ENCODE results near the gene TFPI. TPM values are rescaled to one million over a fixed set of nuclear protein-coding genes. Genes with fewer than 3 reads are reported as not detected.

TFPI gene
- total RNA-seq, 1 experiment from 2014 or later: 125 TPM

- Mint-ChIP-seq H3K9me3 (ENCODE audit: low read depth, unreplicated experiment) (peaks cover 2% of the 10 kb centered on the region), H3K27ac (ENCODE audit: unreplicated experiment) (no peak overlapping the region), H3K27me3 (ENCODE audit: unreplicated experiment) (no peaks in the 10 kb centered on the region), H3K4me1 (ENCODE audit: low read depth, unreplicated experiment) (peaks cover 29% of the 10 kb centered on the region), H3K36me3 (ENCODE audit: insufficient read depth, unreplicated experiment) (no peaks in the 10 kb centered on the region), H3K4me3 (ENCODE audit: low read depth, unreplicated experiment) (no peak overlapping the region)
- intact Hi-C loops (cut with micrococcal nuclease; ENCODE audit: unreplicated experiment): loop anchor here (5.0 kb wide), 1 partner anchor 35 kb away; no protein-coding TSS in a partner anchor
- no TSS peak for BruUV-seq (replicated peaks)
- DNase-seq: peak; percentile 22
- CTCF ChIA-PET: interaction anchor here (1.0 to 6.1 kb wide), 2 partner anchors 27 to 76 kb away, joined by 4 to 85 read pairs; no protein-coding TSS in a partner anchor
- TF ChIP-seq, protein P1, sequence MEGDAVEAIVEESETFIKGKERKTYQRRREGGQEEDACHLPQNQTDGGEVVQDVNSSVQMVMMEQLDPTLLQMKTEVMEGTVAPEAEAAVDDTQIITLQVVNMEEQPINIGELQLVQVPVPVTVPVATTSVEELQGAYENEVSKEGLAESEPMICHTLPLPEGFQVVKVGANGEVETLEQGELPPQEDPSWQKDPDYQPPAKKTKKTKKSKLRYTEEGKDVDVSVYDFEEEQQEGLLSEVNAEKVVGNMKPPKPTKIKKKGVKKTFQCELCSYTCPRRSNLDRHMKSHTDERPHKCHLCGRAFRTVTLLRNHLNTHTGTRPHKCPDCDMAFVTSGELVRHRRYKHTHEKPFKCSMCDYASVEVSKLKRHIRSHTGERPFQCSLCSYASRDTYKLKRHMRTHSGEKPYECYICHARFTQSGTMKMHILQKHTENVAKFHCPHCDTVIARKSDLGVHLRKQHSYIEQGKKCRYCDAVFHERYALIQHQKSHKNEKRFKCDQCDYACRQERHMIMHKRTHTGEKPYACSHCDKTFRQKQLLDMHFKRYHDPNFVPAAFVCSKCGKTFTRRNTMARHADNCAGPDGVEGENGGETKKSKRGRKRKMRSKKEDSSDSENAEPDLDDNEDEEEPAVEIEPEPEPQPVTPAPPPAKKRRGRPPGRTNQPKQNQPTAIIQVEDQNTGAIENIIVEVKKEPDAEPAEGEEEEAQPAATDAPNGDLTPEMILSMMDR (IDR thresholded peaks at IDR 0.05; ENCODE audit: unreplicated experiment): no peak
These were observed 23.1 kb upstream of the TFPI start for GRCh38 chr2:187577310-187577709.

DNA sequence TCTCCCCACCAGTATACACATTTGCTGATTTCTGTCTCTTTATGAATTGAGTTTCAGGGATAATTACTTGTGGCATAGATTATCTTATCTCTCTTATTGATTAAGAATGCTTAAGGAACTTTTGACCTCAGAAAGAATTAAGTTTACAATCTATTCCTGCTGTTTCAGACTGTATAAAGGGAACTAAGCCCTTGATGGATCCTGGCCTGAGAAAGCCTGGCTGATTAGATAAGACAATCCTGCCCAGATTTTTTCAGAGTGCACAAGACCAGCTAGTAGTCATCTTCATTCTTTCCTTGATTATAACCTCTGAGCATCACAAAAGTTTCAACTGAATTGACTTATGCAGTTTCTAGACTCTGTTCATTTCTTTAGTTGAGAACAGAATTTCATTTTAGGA is 22.7 kb upstream of the TFPI start:
- H3K4me1 Mint-ChIP-seq (ENCODE audit: low read depth, unreplicated experiment): peaks cover 29% of the 10 kb centered on the region
- CTCF ChIA-PET: interaction anchor here (1.0 to 6.1 kb wide), 2 partner anchors 27 to 76 kb away, joined by 4 to 85 read pairs; no protein-coding TSS in a partner anchor
- no peaks in the 10 kb centered on the region for H3K27me3 Mint-ChIP-seq (ENCODE audit: unreplicated experiment)
- DNase-seq: no peak
- intact Hi-C loops (cut with micrococcal nuclease; ENCODE audit: unreplicated experiment): loop anchor here (5.0 kb wide), 1 partner anchor 35 kb away; no protein-coding TSS in a partner anchor
- H3K9me3 Mint-ChIP-seq (ENCODE audit: low read depth, unreplicated experiment): peaks cover 2% of the 10 kb centered on the region
- no TSS peak for BruUV-seq (replicated peaks)
- H3K4me3 Mint-ChIP-seq (ENCODE audit: low read depth, unreplicated experiment): no peak overlapping the region
- TF ChIP-seq, protein P1 (IDR thresholded peaks at IDR 0.05; ENCODE audit: unreplicated experiment): no peak
- no peak overlapping the region for H3K27ac Mint-ChIP-seq (ENCODE audit: unreplicated experiment)
- no peaks in the 10 kb centered on the region for H3K36me3 Mint-ChIP-seq (ENCODE audit: insufficient read depth, unreplicated experiment)

GRCh38 chr2:187575751-187576067 is 21.5 kb upstream of the TFPI start:
- no peaks in the 10 kb centered on the region for H3K27me3 Mint-ChIP-seq (ENCODE audit: unreplicated experiment)
- TF ChIP-seq, protein P1 (IDR thresholded peaks at IDR 0.05; ENCODE audit: unreplicated experiment): no peak
- BruUV-seq (replicated peaks): no TSS peak
- H3K36me3 Mint-ChIP-seq (ENCODE audit: insufficient read depth, unreplicated experiment): no peaks in the 10 kb centered on the region
- H3K9me3 Mint-ChIP-seq (ENCODE audit: low read depth, unreplicated experiment): peaks cover 2% of the 10 kb centered on the region
- intact Hi-C loops (cut with micrococcal nuclease; ENCODE audit: unreplicated experiment): loop anchor here (5.0 kb wide), 1 partner anchor 33 kb away; no protein-coding TSS in a partner anchor
- CTCF ChIA-PET: interaction anchor here (1.5 kb wide), 2 partner anchors 74 to 76 kb away, joined by 9 to 13 read pairs; no protein-coding TSS in a partner anchor
- peak overlapping the region; percentile 74 for H3K27ac Mint-ChIP-seq (ENCODE audit: unreplicated experiment)
- H3K4me3 Mint-ChIP-seq (ENCODE audit: low read depth, unreplicated experiment): no peak overlapping the region
- H3K4me1 Mint-ChIP-seq (ENCODE audit: low read depth, unreplicated experiment): peaks cover 22% of the 10 kb centered on the region
- no peak for DNase-seq

DNA sequence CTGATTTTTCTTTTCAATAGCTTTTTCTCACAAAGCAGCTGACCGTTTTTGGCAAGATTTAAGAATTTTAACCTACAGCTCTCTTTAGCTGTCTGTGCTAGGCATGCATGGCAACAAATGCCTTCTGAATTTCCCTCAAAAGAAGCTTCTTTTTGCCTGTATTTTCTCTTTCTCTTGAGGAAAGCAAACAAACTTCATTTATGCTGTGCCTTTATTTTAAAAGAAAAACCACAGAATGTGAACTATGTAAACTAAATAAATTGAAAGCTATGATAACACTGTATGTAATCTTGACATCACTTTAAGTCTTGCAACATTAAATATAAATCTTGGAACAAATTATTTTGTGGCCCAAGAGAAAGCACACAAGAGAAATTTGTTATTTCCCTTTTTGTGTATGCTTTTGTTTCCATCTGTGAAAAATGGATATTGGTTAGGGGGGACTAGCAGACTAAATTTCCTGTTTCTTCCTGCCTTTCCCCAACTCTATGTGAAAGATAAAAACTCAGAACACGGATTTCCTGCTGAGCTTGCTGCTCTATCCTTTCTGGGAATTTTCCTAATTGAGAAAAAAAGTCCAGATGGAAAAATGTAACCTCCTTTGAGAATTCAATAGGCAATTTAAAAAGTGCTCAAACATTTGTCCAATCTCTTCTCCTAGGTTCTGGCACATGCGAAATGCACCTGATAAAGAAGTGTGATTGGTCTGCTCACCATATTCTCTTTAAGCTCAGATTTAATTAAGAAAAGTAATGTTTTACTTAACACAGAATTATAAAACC is 20.9 kb upstream of the TFPI start:
- BruUV-seq (replicated peaks): no TSS peak
- H3K27me3 Mint-ChIP-seq (ENCODE audit: unreplicated experiment): no peaks in the 10 kb centered on the region
- intact Hi-C loops (cut with micrococcal nuclease; ENCODE audit: unreplicated experiment): loop anchor here (5.0 kb wide), 1 partner anchor 33 kb away; no protein-coding TSS in a partner anchor
- no peak for DNase-seq
- TF ChIP-seq, protein P1 (IDR thresholded peaks at IDR 0.05; ENCODE audit: unreplicated experiment): no peak
- CTCF ChIA-PET: interaction anchor here (0.6 to 1.5 kb wide), 4 partner anchors 25 to 929 kb away, joined by 3 to 13 read pairs (median 8); no protein-coding TSS in a partner anchor
- peak overlapping the region; percentile 74 for H3K27ac Mint-ChIP-seq (ENCODE audit: unreplicated experiment)
- H3K4me1 Mint-ChIP-seq (ENCODE audit: low read depth, unreplicated experiment): peaks cover 22% of the 10 kb centered on the region
- H3K36me3 Mint-ChIP-seq (ENCODE audit: insufficient read depth, unreplicated experiment): no peaks in the 10 kb centered on the region
- H3K4me3 Mint-ChIP-seq (ENCODE audit: low read depth, unreplicated experiment): no peak overlapping the region
- H3K9me3 Mint-ChIP-seq (ENCODE audit: low read depth, unreplicated experiment): peaks cover 2% of the 10 kb centered on the region

Measured in Calu3 (cell line).